GM12891 (cell line): ENCODE data around the gene KRTAP4-16.
"Not testable (repeated sequence)": the region's sequence is repeated elsewhere in the genome, so short reads cannot be mapped to it uniquely, and the experiment has no call there.

Experiments
- DNase-seq: peaks from one replicate; pipeline ENCODE4 v3.0.0; 2011; ENCODE audit warnings: low spot score; ENCODE audit not compliant: insufficient read length
- FAIRE-seq: peaks from 2 replicates; lab custom pipeline; 2011; peaks lifted over from hg19 to GRCh38; lab: Jason Lieb, UNC
- PAX5 ChIP-seq: IDR thresholded peaks from 2 replicates; pipeline ENCODE4 v1.6.1; 2011; ENCODE audit warnings: low read length, moderate library complexity, mild to moderate bottlenecking; ENCODE audit not compliant: insufficient read depth, severe bottlenecking
- POLR2A ChIP-seq: IDR thresholded peaks from 2 replicates; pipeline ENCODE4 v1.6.1; 2011; ENCODE audit warnings: low read depth, low read length, control low read depth
- POLR2AphosphoS5 ChIP-seq: IDR thresholded peaks from 2 replicates; pipeline ENCODE4 v1.6.1; 2011; ENCODE audit warnings: low read depth, low read length, control low read depth
- POU2F2 ChIP-seq: IDR thresholded peaks from 2 replicates; pipeline ENCODE4 v1.6.1; 2011; ENCODE audit warnings: low read depth, mild to moderate bottlenecking, control low read depth, low read length, moderate library complexity
- SPI1 ChIP-seq: IDR thresholded peaks from 2 replicates; pipeline ENCODE4 v1.6.1; 2011; ENCODE audit warnings: low read depth, low read length, control low read depth
- TAF1 ChIP-seq: IDR thresholded peaks from 2 replicates; pipeline ENCODE4 v1.6.1; 2011; ENCODE audit warnings: low read depth, low read length, control low read depth

Gene KRTAP4-16

DNA sequence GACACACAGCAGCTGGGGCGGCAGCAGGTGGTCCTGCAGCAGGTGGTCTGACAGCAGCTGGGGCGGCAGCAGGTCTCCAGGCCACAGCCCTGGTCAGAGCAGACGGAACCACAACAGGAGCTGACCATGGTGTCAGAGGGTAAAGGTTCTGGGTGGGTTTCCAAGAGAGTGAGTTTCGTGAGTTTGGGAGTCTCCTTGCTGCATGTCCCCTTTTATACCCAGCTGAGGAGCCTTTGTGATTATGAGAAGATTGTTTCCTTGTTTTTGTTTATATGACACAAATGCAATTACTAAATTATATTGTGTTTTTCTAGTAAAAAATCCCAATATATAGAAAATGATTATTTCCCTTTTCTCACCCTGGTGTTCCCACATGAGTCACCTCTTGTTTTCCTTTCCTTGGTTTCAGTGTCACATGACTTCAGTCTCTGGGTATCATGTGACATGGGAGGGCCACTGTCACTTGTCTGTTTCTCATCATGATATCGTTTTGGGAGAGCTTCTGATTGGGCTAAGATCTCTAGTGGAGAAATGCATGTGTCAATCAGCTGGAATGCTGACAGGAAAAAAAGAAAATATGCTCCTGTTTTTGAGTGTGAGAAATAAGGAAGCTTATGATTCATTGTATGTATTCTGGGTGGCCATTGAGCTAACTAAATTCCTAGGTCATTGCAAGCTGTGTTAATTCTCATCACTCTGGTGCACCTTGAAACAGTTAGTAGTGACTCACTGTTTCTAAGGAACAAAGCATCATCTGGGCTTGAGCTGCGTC lies 38.5 kb upstream of the KRTAP4-16 start, which contains the start of gene KRTAP4-6:
TSS of gene KRTAP4-6 (minus strand) at position 185 of the 772 bp plus-strand sequence. CDS start at position 128, 57 bp downstream.
- FAIRE-seq, result no peak
- TF ChIP-seq POU2F2, result no peak
- no peak for DNase-seq

DNA sequence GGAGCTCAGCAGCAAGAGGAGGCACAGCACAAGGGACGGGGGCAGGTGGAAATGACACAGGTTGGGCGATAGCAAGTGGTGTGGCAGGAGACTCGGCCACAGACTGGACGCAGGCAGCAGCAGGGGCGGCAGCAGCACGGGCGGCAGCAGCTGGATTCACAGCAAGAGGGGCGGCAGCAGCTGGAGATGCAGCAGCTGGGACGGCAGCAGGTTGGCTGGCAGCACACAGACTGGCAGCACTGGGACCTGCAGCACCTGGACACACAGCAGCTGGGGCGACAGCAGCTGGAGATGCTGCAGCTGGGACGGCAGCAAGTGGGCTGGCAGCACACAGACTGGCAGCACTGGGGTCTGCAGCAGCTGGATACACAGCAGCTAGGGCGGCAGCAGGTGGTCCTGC lies 37.9 kb upstream of the KRTAP4-16 start:
- DNase-seq, FAIRE-seq: not testable (repeated sequence)

DNA sequence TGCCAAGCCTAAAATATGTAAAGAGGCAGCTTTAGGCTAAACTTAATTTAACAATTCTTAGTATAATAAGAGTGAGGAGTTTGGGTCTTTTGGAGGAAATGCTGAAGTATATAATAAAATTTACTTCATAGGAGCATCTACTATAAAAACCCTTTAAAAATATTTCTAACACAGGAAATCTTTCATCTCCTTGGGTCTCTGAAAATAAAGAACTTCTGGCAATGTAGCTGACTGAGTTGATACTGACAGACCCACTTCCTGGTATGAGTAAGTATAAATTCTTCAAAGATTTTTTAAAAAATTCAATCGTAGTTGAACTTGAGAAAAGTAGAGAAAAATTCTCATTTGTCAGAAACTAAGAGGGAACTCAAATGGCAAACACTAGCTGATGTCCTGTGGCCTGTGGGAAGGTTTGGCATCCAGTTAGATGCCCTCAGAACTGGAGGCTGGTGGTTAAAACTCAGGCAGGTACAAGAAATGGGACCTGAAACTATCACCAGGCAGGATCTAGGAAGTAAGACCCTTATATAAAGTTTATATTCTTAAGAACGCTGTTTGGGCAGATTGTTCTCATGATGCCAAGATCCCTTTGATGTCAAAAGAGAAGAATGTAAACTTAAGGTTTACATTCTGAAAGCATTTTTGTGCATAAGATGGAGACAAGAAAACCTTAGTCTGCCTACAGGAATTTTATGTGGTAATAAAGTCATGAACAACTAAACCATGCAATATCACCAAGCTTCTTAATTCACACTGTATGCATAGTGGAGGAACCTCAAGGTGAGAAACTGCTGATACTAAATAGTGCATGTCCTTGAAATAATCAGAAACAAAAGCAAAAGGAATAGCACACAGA lies 32.1 kb upstream of the KRTAP4-16 start:
- DNase-seq (no peak), FAIRE-seq (no peak)
- no peak for TF ChIP-seq SPI1

DNA sequence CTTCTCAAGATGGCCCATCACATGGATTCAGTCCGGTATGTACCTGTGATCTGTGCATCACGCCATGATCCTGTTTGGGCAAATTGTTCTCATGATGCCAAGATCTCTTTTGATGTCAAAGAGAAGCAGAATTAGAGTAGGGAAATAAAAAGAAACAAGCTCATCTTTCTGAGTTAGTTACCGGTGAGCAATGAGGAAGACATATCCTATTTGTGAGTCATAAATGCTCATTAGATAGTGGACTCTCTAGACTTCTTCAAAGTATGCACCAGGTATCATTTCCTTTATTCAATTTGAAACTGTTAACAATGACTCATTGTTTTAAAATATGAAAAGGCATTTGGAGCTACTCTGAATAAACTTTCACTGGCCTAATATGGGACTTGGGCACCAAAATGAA lies 30.0 kb upstream of the KRTAP4-16 start:
- no peak for FAIRE-seq
- TF ChIP-seq SPI1 (no peak), POU2F2 (no peak), POLR2AphosphoS5 (no peak), POLR2A (no peak), PAX5 (no peak), TAF1 (no peak)
- DNase-seq, result no peak

DNA sequence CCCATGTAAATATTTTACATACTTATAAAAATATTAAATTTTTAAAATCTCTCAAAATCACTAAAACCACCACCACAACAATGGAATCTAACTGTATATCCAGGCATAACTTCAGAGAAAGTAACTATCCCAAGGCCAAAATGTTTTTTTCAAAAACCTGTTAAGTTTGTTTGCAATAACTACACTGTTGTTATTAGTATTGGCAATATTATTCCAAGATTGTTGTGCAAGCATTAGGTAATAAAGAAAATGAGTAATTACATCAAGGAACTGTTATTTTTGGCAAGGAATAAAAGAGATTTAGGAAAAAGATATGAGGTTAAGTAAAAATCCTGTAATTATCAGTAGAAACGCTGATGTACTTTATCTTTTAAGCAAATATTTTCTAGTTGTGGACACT lies 25.4 kb upstream of the KRTAP4-16 start:
- no peak for FAIRE-seq

DNA sequence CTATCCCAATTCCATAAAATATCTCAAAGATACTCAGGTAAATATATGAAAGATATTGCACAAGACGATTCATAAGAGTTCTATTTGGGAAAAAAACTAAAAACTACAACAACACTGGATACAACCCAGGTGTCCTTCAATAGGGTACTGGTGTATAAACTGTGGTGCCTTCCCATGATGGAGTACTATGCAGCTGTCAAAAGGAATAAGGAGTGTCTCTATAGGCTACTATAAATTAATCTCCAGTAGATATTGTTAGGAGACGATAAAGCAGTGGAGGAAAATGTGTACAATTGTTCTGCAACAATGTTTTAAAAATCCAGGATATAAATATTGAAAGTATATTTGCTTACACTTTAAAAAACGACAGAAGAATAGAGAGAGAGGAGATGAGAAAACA lies 24.4 kb upstream of the KRTAP4-16 start:
- TF ChIP-seq POU2F2 (no peak), SPI1 (no peak), POLR2A (no peak), POLR2AphosphoS5 (no peak), TAF1 (no peak), PAX5 (no peak)
- DNase-seq (no peak), FAIRE-seq (no peak)

More for the DNA sequence above, 25.4 kb upstream of the KRTAP4-16 start:
- TF ChIP-seq TAF1 (no peak), SPI1 (no peak), PAX5 (no peak), POLR2AphosphoS5 (no peak), POLR2A (no peak), POU2F2 (no peak)
- no peak for DNase-seq

DNA sequence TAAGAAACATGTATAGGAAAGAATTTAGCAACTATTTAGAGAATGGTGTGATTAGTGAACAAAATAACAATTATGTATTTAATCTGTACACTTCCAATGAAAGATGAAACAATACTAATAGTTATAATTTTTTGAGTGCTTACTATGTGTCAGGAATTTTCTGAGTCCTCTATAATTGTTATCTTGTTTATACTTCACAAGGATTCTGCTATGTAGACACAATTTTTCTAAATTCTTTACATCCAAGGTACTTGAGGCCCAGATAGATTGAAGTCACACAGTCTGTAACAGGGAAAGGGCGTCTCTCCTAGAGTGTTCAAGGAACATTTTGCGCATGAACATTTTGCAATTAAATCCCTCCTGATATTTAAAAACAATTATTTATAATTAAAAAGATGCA lies 23.1 kb upstream of the KRTAP4-16 start:
- no peak for FAIRE-seq
- no peak for TF ChIP-seq POLR2A
- TF ChIP-seq TAF1, result no peak
- TF ChIP-seq POLR2AphosphoS5, result no peak
- no peak for TF ChIP-seq PAX5
- TF ChIP-seq POU2F2, result no peak
- no peak for TF ChIP-seq SPI1

DNA sequence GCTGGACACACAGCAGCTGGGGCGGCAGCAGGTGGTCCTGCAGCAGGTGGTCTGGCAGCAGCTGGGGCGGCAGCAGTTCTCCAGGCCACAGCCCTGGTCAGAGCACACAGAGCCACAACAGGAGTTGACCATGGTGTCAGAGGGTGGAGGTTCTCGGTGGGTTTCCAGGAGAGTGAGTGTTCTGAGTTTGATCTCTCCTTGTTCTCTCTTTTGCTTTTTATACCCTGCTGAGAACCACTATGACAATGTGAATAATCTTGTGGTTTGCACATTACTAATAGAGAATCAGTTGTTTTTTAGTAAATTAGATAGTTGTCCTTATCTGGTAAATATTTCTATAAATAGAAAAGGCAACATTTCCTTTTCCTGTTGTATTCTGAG lies 22.0 kb upstream of the KRTAP4-16 start, which contains the start of gene KRTAP4-12:
TSS of gene KRTAP4-12 (minus strand) at position 192 of the 381 bp plus-strand sequence. CDS start at position 132, 60 bp downstream.
- DNase-seq, FAIRE-seq: not testable (repeated sequence)

More for the DNA sequence above, 23.1 kb upstream of the KRTAP4-16 start:
- no peak for DNase-seq

DNA sequence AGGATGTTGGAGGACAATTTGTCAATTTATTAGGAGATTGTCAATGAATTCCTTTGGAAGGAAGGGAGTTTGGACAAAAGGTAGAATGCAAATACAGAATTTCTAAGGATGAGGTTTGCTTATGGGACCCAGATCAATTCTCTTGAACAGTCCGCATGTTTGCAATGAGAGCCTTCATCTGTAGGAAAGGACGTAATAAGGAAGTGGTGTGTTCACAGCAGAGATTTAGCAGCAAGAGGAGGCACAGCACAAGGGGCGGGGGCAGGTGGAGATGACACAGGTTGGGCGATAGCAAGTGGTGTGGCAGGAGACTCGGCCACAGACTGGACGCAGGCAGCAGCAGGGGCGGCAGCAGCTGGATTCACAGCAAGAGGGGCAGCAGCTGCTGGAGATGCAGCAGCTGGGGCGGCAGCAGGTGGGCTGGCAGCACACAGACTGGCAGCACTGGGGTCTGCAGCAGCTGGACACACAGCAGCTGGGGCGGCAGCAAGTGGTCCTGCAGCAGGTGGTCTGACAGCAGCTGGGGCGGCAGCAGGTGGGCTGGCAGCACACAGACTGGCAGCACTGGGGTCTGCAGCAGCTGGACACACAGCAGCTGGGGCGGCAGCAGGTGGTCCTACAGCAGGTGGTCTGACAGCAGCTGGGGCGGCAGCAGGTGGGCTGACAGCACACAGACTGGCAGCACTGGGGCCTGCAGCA lies 21.4 kb upstream of the KRTAP4-16 start:
- not testable (repeated sequence) for DNase-seq, FAIRE-seq

DNA sequence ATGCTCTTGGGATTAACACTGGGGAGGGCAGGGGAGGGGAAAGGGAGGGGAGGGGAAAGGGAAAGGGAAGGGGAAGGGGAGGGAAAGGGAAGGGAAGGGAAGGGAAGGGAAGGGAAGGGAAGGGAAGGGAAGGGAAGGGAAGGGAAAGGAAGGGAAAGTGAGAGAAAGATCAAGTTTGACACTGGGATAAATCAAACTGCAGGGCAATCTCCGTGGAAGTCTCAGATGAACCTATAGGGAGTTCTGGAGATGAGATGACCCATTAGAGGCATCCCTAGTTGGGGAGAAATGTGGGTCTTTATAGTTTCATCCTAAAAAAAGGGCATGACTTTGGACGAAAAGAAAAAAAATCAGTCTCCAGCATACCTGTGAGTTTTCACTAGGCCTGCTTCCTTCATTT lies 19.7 kb upstream of the KRTAP4-16 start:
- DNase-seq (no peak), FAIRE-seq (no peak)
- TF ChIP-seq SPI1 (no peak), POU2F2 (no peak), POLR2AphosphoS5 (no peak), TAF1 (no peak), PAX5 (no peak), POLR2A (no peak)

DNA sequence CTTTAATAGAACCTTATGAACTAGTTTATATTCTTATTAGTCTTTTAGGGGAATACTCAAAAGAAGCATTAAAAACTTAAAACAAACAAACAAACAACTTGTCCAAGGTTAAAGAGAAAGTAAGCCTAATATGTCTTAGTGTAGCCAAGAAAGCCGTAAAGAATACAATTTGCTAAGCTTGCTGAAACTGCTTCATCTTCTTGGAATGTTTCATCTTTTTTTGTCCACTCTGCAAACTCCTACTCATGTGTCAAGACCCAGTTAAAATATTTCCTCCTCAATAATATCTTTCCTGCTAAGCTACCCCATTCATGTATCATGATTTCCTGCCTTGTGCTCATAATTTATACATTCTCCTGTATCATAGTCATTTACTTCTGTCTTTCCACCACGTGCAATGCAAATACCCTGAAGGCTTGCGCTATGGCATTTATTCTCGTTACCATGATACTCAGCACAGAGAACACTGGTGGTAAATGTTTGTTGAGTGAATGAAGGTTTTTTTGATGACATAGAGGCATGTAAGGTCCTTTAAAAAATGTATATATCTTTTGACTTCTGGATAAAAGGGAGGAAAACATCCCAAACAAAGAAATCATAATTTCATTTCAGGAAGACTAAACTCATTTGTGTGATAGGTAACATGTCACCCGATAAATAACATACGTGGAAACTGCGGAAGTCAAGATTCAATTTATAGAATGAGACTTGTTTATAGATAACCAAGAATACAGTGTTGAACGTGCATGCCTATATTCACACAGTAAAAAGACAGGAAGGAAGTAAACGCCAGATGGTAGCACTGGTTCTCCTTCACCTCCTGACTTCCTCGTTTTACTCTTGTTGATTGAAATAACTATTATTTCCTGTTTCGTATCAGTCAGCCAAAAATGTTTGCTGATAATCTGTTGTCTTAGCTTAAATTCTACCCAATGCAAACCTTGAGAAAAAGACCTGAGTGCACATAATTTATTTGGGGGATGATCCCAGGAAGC lies 18.0 kb upstream of the KRTAP4-16 start:
- DNase-seq, FAIRE-seq: not testable (repeated sequence)
